CD4-positive, alpha-beta T cell treated with Interleukin-17A for 4 hours (primary cell): ENCODE data around the gene FAM25A.
"Not testable (repeated sequence)": the region's sequence is repeated elsewhere in the genome, so short reads cannot be mapped to it uniquely, and the experiment has no call there.

ENCODE experiments used
- DNase-seq: peaks from one replicate; pipeline ENCODE4 v3.0.0-alpha.2; 2020; ENCODE audit warnings: mixed read lengths

FAM25A gene

DNA sequence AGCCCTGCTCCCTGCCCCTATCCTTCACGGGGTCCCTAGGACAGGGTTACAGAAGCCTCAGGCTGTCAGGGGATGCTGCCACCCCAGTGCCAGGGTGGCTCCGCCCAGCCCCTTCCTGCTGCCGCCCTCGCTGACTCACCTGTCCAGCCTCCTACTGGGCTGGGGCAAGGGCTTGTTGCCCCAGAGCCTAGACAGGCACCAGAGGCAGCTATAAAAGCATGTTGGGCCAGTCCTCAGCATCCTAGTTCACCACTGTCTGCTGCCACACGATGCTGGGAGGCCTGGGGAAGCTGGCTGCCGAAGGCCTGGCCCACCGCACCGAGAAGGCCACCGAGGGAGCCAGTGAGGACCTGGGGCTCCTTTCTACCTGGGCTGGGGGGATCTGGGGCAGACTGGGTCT, at the start of gene FAM25A:
Gene FAM25A, plus strand, starts transcription at position 239 of the 400 bp plus-strand sequence. Its CDS starts 31 bp downstream, at position 270.
- not testable (repeated sequence) for DNase-seq

DNA sequence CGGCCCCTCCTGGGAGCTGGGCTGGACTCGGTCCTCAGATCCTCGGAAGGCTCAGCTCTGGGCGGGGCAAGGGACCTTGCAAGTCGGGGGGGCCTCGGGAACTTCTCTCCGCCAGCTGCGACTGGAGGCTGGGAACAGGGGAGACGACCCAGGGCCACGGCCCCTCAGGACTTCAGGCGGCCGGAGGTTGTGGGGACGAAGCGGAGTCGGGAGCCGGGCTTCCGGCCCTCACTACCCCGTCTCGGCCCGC, 49.2 kb upstream of the FAM25A start:
- DNase-seq, result no peak

DNA sequence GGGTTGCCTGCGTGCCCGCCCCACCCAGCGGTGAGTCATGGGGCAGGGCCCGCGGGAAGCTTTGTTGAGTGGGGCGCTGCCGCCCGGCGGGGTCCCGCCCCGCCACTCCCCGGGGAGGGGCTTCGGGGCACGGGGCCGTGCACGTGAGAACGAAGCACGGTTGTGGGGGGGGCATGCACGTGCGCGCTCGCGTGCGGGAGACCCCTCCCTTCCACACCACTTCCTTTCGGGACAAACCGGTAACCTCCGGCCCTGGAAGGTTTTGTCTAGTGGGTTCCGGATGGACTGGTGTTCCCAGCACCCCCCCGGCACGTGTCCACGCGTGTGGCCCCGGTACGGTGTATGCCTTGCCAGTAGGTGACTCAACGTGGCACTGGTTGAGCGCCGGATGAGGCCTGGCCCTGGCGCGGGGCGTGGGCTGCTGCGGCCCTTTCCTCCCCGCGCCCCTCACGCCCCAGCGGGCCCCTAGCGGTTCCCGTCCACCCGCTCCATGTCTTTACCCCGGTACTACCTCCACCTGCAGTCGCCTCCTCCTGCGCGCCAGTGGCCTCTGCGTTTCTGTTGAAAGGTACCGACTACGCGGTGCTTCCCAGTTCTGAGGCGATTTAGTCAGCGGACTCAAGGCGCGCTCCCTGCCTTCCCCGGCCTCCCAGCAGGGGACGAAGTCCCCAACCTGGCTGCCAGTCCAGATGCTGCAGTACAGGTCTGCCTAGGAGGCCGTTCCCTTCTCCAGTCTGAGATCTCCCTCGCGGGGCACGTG, 48.7 kb upstream of the FAM25A start:
- DNase-seq, result peak; percentile 92

DNA sequence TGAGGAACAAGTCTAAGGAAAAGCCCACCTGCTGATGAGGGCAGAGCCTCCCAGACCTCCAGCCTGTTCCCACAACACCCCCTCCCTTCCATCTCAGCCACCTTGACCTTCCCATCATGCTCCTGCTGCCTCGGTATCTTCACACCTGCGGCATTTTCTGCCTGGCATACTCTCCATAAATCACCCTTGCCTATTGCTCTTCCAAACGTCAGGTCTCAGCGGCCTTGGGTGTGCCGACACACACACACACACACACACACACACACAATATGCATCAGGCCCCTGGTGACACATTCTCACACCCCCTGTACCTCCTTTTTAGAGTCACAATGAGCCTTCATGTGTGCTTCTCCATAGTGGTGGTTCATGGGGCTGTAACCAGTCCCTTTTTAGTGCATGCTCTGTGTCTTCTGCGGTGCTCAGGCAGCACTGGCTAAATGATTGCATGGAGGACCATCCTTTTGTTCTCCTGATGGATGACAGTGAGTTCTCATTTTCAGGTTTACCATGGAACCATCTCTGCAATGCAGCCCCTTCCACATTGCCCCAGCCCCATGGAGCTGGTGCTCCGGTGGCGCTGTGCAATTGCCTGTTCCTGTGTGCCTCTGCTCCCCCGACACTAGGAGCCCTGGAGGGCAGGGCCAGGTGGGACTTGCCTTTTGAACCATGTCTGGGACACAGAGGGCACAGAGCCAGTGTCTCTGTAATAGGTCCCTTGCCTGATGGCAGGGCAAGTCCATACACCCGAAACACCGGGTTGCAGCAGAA, 47.3 kb upstream of the FAM25A start:
- DNase-seq, result no peak

DNA sequence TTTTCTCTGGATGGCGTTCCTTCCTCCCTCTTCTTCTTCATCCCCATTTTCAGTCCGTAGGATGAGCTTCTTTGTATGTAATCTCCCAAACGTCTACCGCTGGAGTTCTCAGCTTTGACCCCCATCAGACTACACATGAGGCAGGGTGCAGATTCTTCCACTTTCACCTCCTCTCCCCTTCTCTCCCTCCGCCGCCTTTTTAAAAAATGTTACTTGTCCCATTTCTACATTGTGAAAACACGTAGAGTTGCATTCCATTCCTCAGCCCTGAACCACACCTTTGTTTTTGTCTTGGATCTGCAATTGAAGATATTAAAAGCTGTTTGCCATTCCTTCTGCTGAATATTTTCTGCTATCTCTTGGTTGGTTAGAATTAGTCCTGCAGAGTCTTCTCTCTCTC, 45.6 kb upstream of the FAM25A start:
- DNase-seq, result no peak

DNA sequence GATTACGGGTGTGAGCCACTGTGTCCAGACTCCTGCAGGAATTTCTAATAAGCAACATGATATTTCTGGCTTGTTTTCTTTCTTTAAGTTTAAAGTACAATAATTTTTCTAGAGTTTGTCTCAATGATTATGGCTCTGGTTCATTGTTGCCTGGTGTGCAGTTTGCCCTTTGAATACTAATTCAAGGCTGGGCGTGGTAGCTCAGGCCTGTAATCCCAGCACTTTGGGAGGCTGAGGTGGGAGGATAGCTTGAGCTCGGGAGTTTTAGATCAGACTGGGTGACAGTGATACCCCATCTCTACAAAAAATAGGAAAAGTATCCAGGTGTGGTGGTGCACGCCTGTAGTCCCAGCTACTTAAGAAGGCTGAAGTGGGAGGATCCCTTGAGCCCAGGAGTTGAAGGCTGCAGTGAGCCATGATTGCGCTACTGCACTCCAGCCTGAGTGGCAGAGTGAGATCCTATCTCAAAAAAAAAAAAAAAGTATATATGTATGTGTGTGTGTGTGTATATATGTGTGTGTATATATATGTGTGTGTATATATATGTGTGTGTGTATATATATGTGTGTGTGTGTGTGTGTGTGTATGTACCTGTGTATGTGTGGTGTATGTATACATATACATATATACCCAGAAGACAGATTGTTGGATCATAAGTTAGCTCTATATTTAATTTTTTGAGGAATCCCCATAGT, 43.6 kb upstream of the FAM25A start:
- no peak for DNase-seq

DNA sequence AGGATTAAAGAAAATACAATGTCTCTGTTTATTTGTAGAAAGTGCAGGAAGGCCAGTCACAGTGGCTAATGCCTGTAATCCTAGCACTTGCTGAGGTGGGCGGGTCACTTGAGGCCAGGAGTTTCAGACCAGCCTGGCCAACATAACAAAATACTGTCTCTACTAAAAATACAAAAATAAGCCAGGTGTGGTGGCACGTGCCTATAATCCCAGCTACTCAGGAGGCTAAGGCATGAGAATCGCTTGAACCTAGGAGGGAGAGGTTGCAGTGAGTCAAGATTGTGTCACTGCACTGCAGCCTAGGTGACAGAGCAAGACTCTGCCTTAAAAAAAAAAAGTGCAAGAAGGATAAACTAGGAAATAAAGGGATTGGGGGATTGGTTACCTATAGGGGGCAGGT, 41.6 kb upstream of the FAM25A start:
- not testable (repeated sequence) for DNase-seq

DNA sequence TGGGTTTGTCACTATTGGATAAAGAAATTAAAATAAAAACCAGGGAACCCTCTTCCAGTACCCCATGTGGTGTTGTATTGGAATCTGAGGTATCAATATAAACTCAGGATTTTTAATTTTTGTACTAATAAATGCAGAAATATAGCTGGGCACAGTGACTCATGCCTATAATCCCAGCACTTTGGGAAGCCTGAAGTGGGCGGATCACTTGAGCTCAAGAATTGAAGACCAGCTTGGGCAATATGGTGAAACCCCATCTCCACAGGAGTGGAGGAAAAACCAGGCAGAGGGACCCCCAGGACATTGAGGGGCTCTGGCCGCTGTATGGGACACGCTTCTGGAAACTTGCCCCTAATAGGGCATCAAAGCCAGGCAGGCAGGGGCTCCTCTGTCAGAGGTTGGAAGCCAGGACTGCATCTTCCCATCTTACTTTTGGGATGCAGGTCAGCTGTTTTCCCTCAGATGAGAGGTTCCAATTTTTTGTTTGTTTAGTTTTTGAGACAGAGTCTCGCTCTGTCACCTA, 40.7 kb upstream of the FAM25A start:
- DNase-seq, result no peak

DNA sequence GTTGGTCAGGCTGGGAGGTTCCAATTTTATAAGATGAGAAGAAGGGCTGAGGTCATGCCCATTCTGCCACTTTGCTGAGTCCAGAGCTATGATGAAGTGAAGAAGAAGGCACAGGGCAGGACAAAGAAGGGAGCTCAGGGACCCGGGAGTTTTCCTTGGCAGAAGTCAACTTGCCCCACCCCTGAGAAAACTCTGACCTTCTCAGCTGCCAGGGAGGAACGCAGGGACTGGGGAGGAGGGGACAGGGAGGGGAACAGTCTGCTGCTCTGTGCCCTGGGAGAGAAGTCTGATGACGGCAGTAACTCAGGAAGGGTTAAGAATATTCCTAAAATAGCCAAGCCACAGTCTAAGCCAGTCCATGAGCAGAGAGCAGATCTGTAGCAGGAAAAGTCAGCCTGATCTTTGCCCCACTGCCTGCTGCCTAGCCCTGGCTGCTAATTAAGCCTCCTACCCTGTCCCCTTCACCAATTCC, 40.1 kb upstream of the FAM25A start:
- no peak for DNase-seq

DNA sequence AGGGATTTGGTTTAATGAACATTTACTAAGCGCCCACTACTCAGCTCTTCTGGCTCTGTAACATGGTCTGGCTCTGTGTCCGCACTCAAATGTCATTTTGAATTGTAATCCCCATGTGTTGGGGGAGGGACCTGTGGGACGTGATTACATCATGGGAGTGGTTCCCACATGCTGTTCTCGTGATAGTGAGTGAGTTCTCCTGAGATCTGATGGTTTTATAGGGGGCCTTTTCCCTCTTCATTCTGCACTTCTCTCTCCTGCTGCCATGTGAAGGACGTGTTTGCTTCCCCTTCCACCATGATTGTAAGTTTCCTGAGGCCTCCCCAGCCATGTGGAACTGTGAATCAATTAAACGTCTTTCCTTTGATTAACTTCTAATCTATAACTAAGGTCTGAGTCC, 39.1 kb upstream of the FAM25A start:
- DNase-seq, result not testable (repeated sequence)

DNA sequence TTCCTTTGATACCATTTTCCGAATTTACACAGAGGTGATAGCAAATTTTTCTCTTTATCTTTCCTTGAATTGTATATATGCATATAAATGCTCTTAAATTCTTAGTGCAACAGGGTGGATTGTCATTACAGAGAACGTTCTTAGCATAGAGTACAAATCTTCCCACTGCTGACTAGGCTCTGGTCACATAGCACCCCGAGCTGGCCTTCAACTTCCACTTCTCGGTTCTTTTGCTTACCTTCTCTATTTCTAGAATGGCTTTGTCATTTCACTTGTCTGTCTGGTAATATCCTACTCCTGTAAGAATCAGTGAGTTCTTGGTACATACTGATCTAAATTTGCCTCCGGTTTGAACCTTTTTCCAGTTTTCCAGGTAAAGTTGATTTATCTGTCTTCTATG, 38.4 kb upstream of the FAM25A start:
- DNase-seq, result no peak

DNA sequence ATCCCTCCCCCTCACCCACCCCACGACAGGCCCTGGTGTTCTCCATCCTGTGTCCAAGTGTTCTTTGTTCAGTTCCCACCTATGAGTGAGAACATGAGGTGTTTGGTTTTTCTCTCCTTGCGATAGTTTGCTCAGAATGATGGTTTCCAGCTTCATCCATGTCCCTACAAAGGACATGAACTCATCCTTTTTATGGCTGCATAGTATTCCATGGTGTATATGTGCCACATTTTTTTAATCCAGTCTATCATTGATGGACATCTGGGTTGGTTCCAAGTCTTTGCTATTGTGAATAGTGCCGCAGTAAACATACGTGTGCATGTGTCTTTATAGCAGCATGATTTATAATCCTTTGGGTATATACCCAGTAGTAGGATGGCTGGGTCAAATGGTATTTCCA, 35.6 kb upstream of the FAM25A start:
- DNase-seq, result not testable (repeated sequence)

DNA sequence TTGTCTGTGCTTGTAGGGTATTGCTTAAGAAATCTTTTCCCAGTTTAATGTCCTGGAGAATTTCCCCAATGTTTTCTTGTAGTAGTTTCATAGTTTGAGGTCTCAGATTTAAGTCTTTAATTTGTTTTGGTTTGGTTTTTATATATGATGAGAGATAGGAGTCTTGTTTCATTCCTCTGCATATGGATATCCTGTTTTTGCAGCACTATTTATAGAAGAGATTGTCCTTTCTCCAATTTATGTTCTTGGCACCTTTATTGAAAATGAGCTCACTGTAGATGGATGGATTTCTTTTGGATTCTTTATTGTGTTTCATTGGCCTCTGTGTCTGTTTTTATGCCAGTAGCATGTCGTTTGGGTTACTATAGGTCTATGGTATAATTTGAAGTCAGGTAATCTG, 31.6 kb upstream of the FAM25A start:
- no peak for DNase-seq

DNA sequence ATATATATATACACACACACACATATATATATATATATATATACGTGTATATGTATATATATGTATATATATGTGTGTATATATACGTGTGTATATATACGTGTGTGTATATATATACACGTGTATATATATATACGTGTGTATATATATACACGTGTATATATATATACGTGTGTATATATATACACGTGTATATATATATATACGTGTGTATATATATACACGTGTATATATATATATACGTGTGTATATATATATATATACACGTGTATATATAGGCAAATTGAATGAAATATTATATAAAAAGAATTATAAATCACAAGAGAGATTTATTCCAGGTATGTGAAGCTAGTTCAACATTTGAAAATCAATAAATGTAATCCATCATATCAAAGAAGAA, 28.7 kb upstream of the FAM25A start:
- DNase-seq, result not testable (repeated sequence)

DNA sequence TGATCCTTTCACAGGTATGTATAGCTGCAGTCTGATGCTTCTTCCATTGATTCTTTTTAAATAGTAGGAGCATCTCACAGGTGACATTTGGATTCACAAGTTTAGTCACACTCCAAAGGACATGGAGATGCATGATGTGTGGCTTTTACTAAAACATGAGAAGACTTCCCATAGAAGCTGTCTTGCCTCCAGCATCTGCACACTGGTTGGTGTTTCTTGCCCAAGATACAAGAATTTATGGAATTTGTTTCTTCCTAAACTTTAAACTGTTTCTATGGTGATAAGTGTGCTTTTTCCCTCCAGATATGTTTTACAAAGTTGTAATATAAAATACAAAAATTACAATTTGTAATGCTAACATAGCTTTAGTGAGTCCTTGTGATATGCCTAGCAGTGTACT, 27.6 kb upstream of the FAM25A start:
- DNase-seq, result no peak

DNA sequence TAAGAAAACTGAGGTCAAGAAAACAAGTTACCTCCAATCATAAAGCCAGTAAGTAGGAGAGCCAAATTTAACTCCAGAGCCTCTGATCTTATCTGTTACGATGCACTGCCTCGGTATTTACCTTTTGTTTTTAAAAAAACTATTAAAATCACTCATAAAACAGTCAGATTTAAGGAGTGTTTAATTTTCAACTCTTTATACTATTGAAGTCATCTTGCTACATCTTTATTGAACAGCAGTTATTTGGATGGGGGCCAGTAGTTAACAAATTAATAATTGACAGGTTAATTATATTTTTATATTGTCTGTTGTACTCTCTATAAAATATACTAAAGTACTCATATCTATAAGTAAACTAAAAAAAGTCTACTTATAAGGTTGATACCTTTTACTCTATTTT, 27.2 kb upstream of the FAM25A start:
- DNase-seq, result no peak

DNA sequence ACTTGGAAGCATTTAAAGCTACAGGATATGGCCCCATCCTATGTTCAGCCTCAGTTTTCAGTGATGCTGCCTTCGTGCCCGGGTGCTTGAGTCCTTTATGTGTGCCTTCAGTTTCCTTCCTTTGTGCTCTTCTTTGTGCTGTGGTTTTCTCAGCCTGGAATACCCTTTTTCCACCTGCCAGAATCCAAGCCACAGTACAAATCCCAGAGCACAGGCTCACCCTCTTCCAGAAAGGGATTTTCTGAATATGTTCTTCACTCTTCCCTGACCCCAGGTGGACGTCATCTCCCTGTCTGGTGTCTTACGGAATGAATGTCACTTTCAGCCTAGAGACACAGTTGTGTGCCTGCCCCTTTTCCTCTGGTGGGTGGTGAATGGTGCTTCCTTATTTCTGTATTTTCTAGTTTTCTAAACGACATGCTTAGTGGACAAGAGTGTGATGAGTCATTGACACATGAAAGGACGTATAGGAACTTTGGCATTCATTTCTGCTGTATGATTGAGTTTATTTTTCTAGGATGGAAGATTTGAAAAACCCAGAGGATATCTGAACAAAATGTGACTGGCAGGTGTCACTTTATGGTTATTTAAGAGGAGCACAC, 20.2 kb upstream of the FAM25A start:
- DNase-seq, result not testable (repeated sequence)

DNA sequence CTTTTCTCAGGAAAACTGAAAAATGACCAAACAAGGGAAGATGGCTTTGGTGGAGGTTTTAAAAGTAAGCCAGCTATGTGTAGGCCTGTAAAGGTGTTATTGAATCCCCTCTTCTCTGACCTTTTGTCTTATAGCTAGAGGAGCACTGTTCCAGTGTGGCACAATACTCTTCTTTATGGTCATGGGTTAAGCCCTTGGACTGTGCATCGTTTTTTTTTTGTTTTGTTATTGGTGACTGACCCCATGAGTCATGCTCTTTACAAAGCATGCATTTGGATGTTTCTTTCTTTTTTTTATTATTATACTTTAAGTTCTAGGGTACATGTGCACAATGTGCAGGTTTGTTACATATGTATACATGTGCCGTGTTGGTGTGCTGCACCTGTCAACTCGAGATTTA, 19.6 kb upstream of the FAM25A start:
- DNase-seq, result no peak

DNA sequence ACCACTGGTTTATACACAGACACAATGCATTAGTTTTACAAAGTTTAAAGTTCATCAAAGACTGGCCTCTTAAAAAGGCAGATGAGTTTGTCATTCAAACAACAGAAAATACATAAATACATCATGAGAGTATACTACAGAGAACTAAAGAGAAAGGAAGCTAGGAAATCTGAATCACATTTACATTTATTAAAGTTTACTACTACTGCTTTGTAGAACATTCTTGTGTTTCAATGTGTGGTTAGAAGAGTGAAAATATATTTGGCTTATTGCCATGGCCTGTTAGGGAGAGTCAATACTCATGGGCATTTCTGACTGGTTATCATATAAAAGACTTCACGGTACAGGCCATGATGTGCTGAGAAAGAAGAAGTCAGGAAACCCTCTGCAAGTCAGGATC, 13.0 kb upstream of the FAM25A start:
- not testable (repeated sequence) for DNase-seq

DNA sequence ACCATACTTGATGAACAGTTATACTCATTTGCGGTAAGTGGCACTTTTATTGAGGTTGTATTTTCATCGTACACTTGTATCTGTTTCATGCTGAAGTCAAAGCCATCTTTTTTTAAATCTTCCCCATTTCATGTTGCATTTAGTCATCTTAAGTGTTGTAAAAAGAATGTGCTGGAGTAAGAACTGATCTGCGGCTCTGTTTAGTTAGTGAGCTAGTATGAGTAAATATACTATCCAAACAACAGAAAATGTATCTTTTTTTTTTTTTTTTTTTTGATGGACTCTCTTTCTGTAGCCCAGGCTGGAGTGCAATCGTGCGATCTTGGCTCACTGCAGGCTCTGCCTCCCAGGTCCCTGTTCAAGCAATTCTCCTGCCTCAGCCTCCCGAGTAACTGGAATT, 12.4 kb upstream of the FAM25A start:
- DNase-seq, result not testable (repeated sequence)

DNA sequence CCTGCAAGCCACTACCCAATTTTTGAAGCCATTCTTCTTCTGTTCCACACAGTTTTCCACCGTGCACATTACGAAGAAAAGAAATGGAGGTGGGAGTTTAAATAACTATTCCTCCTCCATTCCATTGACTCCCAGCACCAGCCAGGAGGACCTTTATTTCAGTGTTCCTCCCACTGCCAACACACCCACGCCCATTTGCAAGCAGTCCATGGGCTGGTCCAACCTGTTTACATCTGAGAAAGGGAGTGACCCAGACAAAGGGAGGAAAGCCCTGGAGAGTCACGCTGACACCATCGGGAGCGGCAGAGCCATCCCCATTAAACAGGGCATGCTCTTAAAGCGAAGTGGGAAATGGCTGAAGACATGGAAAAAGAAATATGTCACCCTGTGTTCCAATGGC, 11.8 kb upstream of the FAM25A start:
- DNase-seq, result not testable (repeated sequence)

DNA sequence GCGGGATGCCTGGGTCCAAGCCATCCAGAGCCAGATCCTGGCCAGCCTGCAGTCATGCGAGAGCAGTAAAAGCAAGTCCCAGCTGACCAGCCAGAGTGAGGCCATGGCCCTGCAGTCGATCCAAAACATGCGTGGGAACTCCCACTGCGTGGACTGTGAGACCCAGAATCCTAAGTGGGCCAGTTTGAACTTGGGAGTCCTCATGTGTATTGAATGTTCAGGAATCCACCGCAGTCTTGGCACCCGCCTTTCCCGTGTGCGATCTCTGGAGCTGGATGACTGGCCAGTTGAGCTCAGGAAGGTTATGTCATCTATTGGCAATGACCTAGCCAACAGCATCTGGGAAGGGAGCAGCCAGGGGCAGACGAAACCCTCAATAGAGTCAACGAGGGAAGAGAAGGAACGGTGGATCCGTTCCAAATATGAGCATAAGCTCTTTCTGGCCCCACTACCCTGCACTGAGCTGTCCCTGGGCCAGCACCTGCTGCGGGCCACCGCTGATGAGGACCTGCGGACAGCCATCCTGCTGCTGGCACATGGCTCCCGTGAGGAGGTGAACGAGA, 10.9 kb upstream of the FAM25A start:
- not testable (repeated sequence) for DNase-seq

DNA sequence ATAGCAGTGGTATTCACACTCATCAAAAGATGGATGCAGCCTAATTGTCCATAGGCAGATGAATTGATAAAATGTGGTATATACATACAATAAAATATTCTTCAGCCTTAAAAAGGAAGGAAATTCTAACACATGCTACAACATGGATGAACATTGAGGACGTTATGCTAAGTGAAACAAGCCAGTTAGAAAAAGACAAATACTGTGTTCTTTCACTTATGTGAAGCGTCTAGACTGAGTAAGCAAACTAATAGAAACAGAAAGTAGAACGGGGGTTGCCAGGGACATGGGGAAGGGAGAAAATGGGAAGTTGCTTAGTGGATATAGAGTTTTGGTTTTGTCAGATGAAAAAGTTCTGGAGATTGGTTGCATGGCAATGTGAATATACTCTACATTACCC, 6.6 kb upstream of the FAM25A start:
- DNase-seq, result not testable (repeated sequence)
